Measurements from ENCODE around the gene MEF2B.

Gene MEF2B

DNA sequence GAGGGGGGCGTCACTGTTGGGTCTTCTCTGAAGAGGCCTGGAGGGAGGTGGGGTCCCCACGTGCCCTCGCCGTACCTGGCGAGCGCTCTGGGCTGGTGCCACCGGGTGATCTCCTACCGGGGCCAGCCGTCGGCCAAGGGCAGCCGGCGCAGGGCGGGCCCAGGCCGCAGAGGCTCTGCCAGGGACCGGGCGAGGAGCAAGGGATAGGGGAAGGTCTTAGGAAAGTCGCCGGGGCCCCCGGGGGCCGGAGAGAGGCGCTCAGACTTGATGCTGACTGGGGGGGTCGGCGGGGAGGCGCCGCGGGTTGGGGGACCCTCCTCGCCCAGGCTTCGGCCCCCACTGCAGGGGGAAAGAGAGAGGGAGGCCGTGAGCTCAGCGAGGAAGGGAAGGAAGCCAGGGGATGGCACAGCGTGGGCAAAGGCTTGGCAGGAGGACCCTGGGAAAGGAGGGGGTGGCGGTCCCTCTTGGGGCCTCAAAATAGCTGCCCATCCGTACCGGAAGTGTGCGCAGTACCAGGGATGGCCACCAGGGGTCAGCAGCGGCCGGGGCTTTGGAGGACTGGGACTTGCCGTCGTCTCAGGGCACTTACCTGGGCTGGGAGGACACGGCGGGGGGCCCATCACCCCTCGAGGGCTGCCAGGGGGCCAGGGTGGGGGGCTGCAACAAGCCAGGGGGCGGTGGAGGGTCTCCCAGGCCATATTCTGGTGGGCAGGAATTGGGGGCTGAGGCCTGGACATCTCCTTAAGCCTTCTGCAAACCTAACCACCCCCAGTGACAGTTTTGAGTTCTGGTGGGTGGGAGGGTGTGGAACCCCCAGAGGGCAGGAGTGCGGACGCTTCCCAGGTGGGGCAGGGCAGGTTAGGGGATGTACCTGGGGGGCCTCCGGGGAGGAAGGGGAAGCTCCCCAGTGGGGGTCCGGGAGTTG is 24.1 kb downstream of the MEF2B start:
- Histone ChIP-seq H3K27me3 (ENCODE audit: insufficient read depth, low read depth) (no peaks in the 10 kb centered on the region), H3K9ac (no peak overlapping the region; the same call in 1 of the 2 replicates), H4K20me1 (ENCODE audit: insufficient read depth) (no peaks in the 10 kb centered on the region), H3K4me2 (no peak overlapping the region), H3K79me2 (ENCODE audit: insufficient read depth, low read depth) (no peaks in the 10 kb centered on the region), H3K27ac (no peak overlapping the region), H3K4me1 (ENCODE audit: low read depth, poor library complexity, severe bottlenecking) (no peaks in the 10 kb centered on the region), H3K36me3 (ENCODE audit: insufficient read depth) (no peaks in the 10 kb centered on the region), H2AFZ (ENCODE audit: low read depth) (peak overlapping the region; percentile 78), H3K4me3 (IDR thresholded peaks at IDR 0.05; ENCODE audit: insufficient read depth, low read depth, low read length) (no peak overlapping the region)
- TF ChIP-seq, protein P1, sequence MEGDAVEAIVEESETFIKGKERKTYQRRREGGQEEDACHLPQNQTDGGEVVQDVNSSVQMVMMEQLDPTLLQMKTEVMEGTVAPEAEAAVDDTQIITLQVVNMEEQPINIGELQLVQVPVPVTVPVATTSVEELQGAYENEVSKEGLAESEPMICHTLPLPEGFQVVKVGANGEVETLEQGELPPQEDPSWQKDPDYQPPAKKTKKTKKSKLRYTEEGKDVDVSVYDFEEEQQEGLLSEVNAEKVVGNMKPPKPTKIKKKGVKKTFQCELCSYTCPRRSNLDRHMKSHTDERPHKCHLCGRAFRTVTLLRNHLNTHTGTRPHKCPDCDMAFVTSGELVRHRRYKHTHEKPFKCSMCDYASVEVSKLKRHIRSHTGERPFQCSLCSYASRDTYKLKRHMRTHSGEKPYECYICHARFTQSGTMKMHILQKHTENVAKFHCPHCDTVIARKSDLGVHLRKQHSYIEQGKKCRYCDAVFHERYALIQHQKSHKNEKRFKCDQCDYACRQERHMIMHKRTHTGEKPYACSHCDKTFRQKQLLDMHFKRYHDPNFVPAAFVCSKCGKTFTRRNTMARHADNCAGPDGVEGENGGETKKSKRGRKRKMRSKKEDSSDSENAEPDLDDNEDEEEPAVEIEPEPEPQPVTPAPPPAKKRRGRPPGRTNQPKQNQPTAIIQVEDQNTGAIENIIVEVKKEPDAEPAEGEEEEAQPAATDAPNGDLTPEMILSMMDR (conservative IDR thresholded peaks at IDR 0.05; ENCODE audit: low read depth, low read length): peak; percentile 84

DNA sequence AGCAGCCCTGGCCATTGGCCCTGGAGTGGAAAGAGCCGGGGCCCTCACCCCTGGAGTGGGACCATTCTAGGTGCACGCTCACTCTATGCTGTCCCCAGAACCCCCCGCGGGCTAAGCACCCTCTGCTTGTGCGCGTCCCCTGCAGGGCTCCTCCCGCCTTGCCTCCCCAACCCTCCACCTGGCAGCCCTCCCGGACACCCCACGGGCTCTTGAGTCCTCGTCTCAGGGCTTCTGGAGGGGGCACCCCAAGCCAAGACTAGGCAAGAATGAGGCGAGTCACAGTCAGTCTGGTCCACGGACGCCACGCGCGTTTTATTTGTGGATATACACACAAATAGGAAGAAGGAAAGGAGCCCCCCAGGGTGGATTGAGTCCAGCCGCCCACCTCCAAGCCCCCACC is 24.8 kb downstream of the MEF2B start:
- Histone ChIP-seq H3K4me1 (ENCODE audit: low read depth, poor library complexity, severe bottlenecking) (no peaks in the 10 kb centered on the region), H3K4me3 (IDR thresholded peaks at IDR 0.05; ENCODE audit: insufficient read depth, low read depth, low read length) (no peak overlapping the region)

DNA sequence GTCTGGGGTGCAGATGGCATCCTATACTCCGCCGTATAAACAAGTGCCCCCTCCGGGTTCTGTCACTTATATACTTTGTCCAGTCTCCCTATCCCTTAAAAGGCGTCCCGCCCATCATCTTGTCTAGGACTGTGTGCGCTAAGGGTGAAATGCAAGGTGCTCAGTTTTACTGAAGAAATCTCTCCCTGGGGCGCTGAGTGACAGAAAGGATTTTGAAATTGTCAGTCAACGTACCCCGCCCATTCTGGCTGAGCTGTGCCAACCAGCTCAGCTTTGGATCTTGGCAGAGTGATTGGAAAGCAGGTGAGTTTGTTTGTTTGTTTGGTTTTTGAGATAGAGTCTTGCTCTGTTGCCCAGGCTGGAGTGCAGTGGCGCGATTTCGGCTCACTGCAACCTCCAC is 27.7 kb downstream of the MEF2B start:
- Histone ChIP-seq H3K36me3 (ENCODE audit: insufficient read depth) (no peaks in the 10 kb centered on the region), H2AFZ (ENCODE audit: low read depth) (no peak overlapping the region), H3K9ac (no peak overlapping the region), H3K27ac (no peak overlapping the region), H3K79me2 (ENCODE audit: insufficient read depth, low read depth) (peaks cover 6% of the 10 kb centered on the region; the same call in 1 of the 2 replicates), H3K27me3 (ENCODE audit: insufficient read depth, low read depth) (no peaks in the 10 kb centered on the region), H3K4me2 (no peak overlapping the region), H3K4me1 (ENCODE audit: low read depth, poor library complexity, severe bottlenecking) (no peaks in the 10 kb centered on the region), H3K4me3 (IDR thresholded peaks at IDR 0.05; ENCODE audit: insufficient read depth, low read depth, low read length) (no peak overlapping the region), H4K20me1 (ENCODE audit: insufficient read depth) (no peaks in the 10 kb centered on the region)
- TF ChIP-seq, protein P1 (conservative IDR thresholded peaks at IDR 0.05; ENCODE audit: low read depth, low read length): no peak

More for the DNA sequence above, 24.8 kb downstream of the MEF2B start:
- Histone ChIP-seq H2AFZ (ENCODE audit: low read depth) (peak overlapping the region; percentile 78; the same call in 1 of the 2 replicates), H3K4me2 (no peak overlapping the region), H3K36me3 (ENCODE audit: insufficient read depth) (no peaks in the 10 kb centered on the region), H4K20me1 (ENCODE audit: insufficient read depth) (no peaks in the 10 kb centered on the region), H3K27me3 (ENCODE audit: insufficient read depth, low read depth) (no peaks in the 10 kb centered on the region), H3K27ac (no peak overlapping the region), H3K9ac (no peak overlapping the region), H3K79me2 (ENCODE audit: insufficient read depth, low read depth) (no peaks in the 10 kb centered on the region)
- TF ChIP-seq, protein P1 (conservative IDR thresholded peaks at IDR 0.05; ENCODE audit: low read depth, low read length): no peak

GRCh38 chr19:19140476-19140875 is 29.6 kb downstream of the MEF2B start:
- no peak overlapping the region for H3K27ac ChIP-seq
- H2AFZ ChIP-seq (ENCODE audit: low read depth): no peak overlapping the region
- H3K27me3 ChIP-seq (ENCODE audit: insufficient read depth, low read depth): no peaks in the 10 kb centered on the region
- no peak overlapping the region for H3K4me2 ChIP-seq
- TF ChIP-seq, protein P1 (conservative IDR thresholded peaks at IDR 0.05; ENCODE audit: low read depth, low read length): no peak
- H4K20me1 ChIP-seq (ENCODE audit: insufficient read depth): no peaks in the 10 kb centered on the region
- no peak overlapping the region for H3K4me3 ChIP-seq (IDR thresholded peaks at IDR 0.05; ENCODE audit: insufficient read depth, low read depth, low read length)
- no peak overlapping the region for H3K9ac ChIP-seq
- peaks cover 12% of the 10 kb centered on the region; the same call in 1 of the 2 replicates for H3K79me2 ChIP-seq (ENCODE audit: insufficient read depth, low read depth)
- H3K4me1 ChIP-seq (ENCODE audit: low read depth, poor library complexity, severe bottlenecking): no peaks in the 10 kb centered on the region
- H3K36me3 ChIP-seq (ENCODE audit: insufficient read depth): no peaks in the 10 kb centered on the region

Measured in KMS-11 (cell line).